ENCODE data around the gene NSDHL.

GRCh38 chrX:152917656-152918579 is 87.1 kb downstream of the NSDHL start:
- TF ChIP-seq CTCF (conservative IDR thresholded peaks at IDR 0.05; ENCODE audit: low read depth, low read length) (no peak), BHLHE40 (IDR thresholded peaks at IDR 0.05; ENCODE audit: low read depth, low read length) (no peak), MXI1 (IDR thresholded peaks at IDR 0.05; ENCODE audit: borderline replicate concordance, low read depth, low read length) (no peak), POLR2A (IDR thresholded peaks at IDR 0.05; ENCODE audit: low read depth, low read length) (no peak), NFE2L2 (IDR thresholded peaks at IDR 0.05; ENCODE audit: low read depth, low read length) (no peak), FOS (IDR thresholded peaks at IDR 0.05; ENCODE audit: low read depth, low read length) (no peak), SMC3 (IDR thresholded peaks at IDR 0.05; ENCODE audit: low read depth, low read length) (no peak)
